Measurements from ENCODE around the gene CEBPG.

- TF ChIP-seq DPF2 (IDR thresholded peaks at IDR 0.05) (no peak), CBX2 (IDR thresholded peaks at IDR 0.05; ENCODE audit: insufficient read depth, low read length, poor library complexity, severe bottlenecking) (no peak), WHSC1 (IDR thresholded peaks at IDR 0.05; ENCODE audit: low read length) (no peak), FOSL1 (tag; conservative IDR thresholded peaks at IDR 0.05) (no peak), NFIC (IDR thresholded peaks at IDR 0.05) (no peak), YY1 (IDR thresholded peaks at IDR 0.05; ENCODE audit: borderline replicate concordance in 1 of 3, control insufficient read depth in 1 of 3, extremely low read depth in 1 of 3, insufficient read depth in 3 of 3, insufficient read length in 1 of 3, insufficient replicate concordance in 2 of 3, low read depth in 1 of 3, low read length in 2 of 3) (no peak), REST (IDR thresholded peaks at IDR 0.05; ENCODE audit: borderline replicate concordance) (no peak), REST (CRISPR knock-in tag; IDR thresholded peaks at IDR 0.05; ENCODE audit: low read depth) (no peak), CEBPZ (IDR thresholded peaks at IDR 0.05; ENCODE audit: borderline replicate concordance, low read depth, low read length) (no peak), TBL1XR1 (IDR thresholded peaks at IDR 0.05; ENCODE audit: low read length in 2 of 2) (no peak), CEBPB (tag; IDR thresholded peaks at IDR 0.05) (no peak), POLR2AphosphoS5 (IDR thresholded peaks at IDR 0.05; ENCODE audit: control insufficient read depth, insufficient read depth, low read depth, low read length) (no peak)
These were observed 8.5 kb downstream of the CEBPG start for GRCh38 chr19:33382006-33382405.

Measured in K562 (cell line).